Measurements from ENCODE around the gene CNOT2.

The CNOT2 gene, protein sequence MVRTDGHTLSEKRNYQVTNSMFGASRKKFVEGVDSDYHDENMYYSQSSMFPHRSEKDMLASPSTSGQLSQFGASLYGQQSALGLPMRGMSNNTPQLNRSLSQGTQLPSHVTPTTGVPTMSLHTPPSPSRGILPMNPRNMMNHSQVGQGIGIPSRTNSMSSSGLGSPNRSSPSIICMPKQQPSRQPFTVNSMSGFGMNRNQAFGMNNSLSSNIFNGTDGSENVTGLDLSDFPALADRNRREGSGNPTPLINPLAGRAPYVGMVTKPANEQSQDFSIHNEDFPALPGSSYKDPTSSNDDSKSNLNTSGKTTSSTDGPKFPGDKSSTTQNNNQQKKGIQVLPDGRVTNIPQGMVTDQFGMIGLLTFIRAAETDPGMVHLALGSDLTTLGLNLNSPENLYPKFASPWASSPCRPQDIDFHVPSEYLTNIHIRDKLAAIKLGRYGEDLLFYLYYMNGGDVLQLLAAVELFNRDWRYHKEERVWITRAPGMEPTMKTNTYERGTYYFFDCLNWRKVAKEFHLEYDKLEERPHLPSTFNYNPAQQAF

DNA sequence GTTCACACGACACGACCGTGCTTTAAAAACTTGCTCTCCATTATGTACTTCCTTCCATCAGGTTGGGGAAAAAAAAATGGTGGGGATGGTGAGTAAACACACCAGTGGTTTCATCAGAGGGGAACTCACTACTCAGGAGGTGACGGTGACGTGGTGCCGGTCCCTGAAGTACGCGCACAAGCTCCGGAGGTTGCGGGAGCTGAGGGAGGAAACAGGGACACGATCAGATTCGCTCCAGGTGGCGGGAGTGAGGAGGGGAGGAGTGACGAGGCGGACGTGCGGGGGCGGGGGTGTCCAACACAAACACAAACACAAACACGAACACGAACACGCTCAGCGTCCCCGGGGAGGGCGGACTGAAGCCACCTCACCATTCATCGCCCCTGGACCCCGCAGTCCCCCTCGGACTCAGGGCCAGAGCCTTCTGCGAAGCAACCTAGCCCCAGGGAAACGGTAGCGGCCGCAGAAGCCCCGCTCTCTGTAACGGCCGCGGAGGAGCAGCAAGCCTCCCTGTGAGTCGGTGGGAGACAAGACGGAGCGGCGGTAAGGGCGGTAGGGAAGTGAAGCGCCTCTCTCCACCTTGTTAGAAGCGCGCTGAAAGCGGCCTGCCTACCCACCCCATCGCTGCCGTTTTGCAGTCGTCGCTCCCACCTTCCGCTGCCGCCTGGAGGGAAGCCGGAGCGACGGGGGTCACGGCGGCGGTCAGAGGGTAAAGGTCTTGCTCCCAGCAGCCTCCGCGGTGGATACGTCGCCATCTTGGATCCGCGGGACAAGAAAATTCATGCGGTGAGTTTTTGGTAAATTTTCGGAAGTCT is at the start of gene CNOT2:
Gene CNOT2 (plus strand): TSS at position 739 of the 815 bp plus-strand sequence. CDS start 34,794 bp downstream, outside the sequence.
- no peak for FAIRE-seq

DNA sequence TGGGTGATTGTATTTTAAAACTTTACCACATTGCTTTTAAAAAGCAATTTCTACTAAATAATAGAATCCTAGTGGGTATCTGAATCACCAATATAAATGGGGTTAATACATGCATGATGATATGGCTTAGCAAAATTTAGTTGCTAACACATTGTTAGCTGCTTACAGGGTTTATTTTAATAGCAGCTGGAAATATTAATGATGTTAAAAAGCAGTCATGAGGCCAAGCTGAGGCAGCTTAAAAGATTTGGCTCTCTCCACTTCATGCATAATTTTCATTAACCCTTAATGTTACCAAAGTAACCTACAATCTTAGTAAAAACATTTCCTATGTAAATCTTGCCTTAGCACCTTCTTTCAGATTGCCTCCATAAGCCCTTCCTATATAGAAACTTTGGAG is 49.2 kb upstream of the CNOT2 start:
- FAIRE-seq, result no peak

DNA sequence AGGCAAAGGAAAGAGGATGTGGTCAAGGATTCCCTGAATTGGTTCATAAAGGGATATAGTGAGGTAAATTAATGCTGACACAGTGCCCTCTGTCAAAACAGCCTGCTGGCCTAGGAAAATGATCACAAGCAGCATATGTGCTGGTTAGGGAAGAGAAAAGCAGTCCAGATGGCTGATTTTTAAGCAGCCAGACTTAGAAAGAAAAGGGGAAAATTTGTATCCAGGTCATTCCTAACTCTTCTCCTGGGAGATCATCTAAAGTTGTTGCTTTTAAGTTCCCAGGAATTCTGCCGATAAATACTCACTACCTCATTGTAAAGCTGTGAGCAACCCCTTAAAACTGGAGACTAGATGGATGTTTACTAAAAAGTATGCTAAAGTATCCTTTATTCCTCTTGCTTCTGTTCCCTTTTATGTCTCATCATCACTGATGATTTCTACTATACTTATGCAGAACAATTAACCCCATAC is 46.4 kb upstream of the CNOT2 start:
- no peak for FAIRE-seq

DNA sequence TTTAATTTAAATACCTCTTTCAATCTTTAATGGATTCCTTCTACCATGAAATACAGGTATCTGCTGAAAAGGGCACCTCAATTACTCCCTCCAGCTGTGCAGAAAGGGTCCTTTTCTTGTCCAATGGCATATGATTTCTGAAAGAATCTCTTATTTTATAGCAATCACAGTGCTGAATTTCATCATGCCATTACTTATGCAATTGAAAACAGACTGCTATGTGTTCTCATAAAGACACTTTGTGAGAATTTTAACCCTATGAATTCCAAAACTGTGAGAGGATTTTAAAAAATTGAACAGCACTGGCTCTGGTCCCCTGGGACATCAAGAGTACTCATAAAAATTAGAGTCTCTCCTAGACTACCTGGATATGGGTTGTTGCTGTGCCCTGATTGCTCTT is 45.9 kb upstream of the CNOT2 start:
- FAIRE-seq, result no peak

DNA sequence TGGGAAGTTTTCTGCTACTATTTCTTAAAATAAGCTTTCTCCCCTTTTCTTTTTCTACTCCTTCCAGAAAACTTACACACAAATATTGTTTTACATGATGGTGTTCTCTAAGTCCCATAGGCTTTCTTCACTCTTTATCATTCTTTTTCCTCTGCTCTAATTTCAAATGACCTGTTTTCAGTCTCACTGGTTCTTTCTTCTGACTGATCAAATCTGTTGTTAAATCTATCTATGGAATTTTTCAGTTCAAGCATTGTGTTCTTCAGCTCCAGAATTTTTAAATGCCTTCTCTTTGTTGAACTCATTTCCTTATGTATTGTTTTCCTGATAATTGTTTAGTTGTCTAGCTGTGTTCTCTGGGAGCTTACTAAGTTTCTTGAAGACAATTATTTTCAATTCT is 29.5 kb upstream of the CNOT2 start:
- FAIRE-seq, result no peak

DNA sequence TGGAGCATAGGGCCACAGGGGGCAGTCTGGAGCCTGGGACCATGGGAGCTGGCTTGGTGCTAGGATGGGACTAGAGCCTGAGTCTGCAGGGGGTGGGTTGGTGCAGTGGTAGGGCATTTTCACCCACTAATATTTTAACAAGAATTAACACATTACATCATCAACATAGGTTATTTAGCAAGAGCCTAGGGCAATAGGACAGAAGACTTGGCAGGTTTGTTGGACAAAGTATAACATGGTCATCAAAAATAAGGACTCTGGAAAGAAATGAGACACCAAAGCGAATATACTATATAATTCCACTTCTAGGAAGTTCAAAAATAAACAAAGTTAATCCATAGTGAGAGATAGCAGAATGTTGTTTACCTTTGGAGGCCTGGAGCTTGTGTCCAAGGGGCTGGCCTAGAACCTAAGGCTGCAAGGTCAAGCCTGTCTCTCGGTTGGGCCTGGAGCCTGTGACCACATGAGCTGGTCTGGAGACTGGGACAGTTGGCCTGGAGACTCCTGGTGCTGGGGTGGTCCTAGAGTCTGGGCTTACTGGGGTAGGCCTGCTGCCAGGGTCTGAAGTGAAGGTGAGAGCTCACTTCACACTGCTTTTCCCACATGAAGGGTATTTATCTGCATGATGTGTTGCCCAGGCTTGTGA is 28.1 kb upstream of the CNOT2 start:
- no peak for FAIRE-seq

DNA sequence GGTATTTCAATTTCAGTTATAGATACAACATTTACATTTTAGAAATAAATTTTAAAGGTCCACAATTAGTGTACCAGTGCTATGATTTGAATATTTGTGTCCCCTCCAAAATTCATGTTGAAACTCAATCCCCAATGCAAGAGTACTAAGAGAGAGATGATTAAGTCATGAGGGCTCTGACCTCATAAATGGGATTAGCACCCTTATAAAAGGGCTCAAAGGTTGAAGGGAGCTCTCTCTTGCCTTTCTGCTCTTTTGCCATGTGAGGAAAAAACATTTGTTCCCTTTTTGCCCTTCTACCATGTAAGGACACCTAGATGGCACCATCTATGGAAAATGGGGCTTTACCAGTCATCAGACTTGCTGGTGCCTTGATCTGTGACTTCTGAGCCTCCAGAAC is 25.8 kb upstream of the CNOT2 start:
- no peak for FAIRE-seq

DNA sequence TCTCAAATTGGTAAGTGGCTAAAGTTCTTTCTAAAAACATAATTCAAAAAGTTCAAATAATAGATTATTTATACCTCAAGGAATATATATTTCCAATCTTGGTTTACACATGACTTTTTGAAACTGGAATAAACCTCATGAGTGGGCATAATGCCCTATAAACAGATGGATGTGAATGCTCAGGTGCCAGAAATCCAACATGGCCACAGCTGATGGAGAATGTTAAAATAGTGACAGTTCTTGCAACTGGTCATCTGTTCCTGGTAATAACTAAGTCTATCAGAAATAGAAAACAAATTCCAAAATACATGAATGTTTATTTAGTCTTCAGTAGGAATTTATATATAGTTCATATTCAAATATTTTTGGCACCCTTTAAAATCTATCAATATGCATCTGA is 21.6 kb upstream of the CNOT2 start:
- FAIRE-seq, result no peak

DNA sequence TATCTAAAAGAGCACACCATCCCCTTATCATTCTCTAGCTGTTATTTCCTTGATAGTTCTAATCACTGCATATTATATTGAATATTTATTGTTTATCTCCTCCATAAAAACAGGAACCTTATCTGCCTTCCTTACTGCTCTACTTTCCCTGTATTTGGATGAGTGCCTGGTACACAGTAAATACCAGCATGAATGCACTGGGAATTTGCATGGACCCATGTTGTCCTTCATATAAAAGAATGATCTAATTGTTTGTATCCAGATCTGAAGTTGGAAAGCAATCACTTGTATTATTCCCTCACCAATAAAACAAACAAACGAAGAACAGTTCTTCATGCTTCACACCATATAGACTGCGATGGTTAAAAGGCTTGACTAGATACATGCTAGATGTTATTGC is 15.3 kb upstream of the CNOT2 start:
- no peak for FAIRE-seq

DNA sequence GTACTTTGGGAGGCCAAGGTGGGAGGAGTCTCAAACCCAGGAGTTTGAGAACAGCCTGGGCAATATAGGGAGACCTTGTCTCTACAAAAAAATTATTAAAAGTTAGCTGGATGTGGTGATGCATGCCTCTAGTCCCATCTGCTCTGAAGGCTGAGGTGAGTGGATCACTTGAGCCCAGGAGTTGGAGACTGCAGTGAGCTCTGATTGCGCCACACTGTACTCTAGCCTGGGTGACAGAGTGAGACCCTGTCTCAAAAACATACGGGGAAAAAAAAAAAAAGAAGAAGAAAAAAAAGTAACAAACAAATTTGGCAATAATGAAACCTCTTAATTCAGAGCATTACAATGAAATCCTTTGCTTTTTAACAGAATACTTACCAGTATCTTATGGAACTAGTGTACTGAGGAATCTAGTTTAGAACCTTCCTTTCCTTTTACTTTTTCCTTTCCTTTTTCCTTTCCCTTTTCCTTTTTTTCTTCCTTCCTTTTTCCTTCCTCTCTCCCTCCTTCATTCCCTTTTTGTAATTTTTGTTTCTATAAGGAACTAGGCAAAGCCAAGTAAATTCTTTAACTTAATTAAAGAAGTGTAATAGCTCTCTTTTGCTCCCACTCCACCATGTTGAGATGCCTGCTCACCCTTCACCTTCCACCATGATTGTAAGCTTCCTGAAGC is 12.2 kb upstream of the CNOT2 start:
- no peak for FAIRE-seq

DNA sequence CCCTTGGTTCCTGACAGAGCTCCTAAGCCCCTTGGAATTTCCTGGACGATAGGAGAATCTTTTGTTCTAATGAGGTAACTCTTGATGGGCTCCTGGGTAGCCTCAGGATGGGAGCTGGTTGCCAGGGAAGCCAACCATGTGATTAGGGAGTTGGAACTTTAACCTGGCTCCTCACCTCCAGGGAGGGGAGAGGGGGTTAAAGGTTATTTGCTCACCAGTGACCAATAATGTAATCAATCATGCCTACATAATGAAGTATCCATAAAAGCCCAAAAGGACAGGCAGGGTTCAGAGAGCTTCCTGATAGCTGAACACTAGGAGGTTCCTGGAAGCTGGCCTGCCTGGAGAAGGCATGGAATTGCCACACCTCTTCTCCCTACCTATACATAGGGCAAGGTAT is 6.2 kb upstream of the CNOT2 start:
- FAIRE-seq, result no peak

DNA sequence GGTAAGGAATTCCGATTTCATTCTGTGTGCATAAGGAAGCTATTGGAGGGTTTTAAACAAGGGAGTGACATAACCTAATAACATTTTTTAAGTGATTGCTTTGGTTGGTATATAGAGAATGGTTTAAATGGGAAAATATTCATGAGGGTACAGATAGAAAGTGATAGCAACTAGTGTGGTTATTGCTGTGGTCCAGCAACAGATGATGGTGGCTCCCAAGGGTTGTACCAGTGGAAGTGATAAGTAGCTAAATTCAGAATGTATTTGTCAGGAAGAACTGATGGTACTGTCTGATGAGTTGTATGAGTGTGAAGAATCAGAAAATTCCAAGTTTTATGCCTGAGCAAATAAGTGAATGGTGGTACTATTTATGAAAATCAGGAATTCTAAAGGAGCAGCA is 2.6 kb upstream of the CNOT2 start:
- no peak for FAIRE-seq

DNA sequence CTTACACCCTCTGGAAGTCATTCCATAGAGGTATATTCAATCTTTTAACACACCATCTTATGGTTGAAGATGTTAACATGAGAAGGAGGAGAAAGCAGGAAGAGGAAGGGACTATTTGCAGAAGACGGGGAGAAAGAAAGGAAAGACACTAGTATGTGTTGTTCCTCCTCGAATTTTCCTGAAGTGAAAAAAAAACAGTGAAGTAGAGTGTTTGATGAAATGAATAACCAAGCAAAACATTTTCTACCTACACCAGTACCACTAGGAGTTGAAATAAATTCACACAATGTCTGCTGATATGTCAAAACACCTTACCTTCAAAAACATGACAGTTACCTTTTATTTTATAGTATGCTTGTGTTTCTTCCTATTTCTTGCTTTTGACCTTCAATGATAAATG is 1.4 kb upstream of the CNOT2 start:
- no peak for FAIRE-seq

DNA sequence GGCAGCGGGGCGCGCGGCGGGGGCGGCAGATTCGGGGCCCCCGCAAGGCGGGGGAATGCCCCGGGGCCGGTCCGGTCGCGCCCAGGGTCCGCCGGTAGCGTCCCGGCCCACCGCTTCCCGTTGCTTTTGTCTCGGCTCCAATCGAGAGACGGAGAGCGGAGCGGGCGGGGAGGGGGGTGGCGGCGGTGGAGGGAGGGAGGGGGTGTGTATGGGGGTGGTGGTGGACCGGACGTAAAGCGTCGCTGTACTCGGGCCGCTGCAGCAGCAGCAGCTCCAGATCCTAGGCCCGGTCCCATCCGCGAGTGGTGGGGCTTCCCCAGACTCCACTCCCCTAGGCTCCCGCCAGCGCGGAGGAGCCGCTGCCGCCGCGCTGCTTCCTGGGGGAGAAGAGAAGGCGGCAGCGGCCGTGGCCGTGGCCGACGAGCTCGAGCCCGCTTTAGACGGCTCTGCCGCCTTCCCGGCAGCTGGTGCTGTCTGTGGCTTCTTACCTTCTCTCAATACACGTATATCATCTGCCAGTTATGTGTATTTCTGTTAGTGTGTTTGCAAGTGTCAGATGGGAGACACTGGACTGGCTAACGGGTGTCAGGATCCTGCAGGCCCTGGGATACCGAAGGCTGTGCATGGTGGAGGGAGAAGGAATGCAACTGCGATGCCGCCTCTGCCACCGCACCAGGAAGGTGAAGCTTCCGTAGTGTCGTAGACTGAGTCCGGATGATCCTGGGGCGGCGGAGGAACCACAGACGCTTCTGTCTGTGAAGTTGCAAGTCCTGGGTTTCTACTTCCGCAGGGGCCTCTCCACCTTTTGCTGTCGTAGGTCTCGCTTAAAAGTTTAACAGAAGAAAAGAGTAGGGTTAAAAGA is 508 bp downstream of the CNOT2 start:
- no peak for FAIRE-seq

DNA sequence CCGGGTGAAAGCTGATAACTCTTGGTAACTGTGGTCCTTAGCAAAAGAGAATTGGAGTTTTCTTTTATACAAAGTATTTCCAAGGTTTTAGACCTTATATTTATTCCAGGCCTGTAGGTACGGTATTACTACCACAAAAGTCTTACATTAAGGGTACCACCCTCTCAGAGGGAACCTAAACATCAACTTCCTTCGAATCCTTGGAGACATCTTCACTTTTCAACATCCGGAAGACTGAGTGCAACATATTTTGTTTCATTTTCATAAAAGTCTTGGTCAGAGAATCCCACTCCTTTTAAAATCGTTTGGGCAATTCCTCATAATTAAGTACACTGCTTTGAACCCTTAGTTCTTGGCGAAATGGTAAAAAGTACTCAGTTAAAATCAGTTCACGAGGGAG is 1.2 kb downstream of the CNOT2 start:
- FAIRE-seq, result no peak

DNA sequence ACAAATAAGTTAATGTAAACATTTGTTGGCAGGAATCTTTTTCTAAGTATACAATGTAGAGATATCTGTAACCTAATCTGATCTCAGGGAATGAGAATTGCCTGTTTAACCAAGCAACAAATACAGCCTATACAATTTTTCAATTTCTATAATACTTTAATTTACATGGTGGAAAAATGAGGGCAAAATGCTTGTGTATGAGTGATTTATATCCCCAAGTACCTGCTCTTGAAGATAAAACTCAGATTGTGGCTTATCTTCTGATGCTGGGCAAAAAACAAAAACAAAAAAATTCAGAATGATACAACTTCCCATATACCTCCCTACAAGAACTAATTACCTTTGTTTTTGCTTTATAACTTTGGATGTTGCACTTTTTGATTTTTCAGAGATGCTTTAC is 2.2 kb downstream of the CNOT2 start:
- FAIRE-seq, result no peak

DNA sequence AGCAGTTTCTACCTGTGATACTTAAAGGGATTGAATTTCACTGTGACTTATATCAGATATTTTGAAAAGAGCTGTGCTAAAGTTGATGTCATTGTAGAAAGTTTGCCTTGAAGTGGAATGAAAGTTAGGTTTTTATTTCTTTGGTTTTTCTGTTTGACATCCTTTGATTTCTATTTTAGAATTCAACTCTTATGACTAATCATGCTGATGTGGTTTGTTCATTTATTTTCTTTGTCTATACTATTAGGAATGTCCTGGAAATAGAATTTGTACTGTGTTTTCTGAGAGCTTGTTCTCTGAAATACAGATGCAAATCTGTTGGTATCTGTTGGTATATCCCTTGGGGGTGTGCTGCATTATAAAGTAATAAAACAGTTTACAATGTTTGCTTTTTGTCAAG is 3.3 kb downstream of the CNOT2 start:
- FAIRE-seq, result no peak

DNA sequence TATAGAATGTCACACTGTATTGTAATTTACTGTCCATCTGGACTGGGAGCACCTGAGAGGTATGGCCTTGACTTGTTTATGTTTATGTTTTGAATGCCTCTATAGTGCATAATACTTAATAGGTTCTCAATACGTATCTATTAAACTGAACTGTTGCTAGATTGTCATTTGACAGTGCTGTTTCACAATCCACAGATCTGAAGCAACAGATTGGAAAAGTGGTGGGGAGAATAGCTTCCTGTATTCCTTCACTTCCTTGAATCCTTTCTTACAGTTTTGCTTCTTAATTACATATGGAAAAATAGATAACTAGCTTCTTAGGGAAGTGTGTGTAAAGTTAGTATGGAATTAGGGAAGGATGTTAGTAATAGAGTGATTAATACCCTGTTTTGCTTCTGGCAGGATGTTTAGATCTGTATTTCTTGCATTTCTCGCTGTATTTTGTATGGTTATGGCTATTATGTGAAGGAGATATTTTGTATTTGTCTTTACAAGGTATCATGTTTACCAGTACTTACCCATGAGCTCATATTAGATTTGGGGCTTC is 4.5 kb downstream of the CNOT2 start:
- FAIRE-seq, result no peak

DNA sequence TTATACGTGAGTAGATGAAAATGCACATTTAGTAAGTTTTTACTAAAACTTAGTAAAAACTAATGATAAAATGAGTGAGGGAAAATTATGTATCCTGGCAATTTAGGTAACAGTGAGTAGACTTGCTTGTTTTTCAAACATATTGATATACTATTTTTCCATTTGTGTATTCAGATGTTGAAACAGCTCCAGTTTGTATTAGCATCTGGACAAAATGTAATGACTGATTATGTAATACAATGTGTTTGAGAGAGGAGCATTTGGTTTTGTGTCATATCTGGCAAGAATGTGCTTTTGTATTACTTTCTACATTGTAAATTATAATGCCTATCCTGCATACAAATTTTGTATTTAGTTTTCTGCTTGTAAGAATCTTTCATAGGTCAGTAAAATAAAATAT is 5.6 kb downstream of the CNOT2 start:
- no peak for FAIRE-seq

DNA sequence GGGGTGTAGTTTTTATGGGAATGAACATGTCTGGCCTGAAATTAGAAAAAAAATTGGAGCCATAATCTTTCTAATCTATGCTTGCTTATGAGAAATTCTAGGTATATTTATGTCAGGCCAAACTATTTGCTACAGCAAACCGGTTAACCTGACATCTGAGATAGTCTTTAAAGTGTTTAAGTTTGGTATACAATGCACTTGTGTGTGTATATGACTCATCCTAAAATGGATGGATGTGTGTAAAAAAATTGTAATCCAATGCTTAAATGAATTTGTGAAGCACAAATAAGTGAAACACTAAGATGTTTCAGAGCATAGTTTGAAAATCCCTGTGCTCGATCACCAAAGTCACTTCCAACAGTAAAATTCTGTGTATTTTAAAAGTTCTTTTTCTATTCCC is 6.7 kb downstream of the CNOT2 start:
- FAIRE-seq, result no peak

DNA sequence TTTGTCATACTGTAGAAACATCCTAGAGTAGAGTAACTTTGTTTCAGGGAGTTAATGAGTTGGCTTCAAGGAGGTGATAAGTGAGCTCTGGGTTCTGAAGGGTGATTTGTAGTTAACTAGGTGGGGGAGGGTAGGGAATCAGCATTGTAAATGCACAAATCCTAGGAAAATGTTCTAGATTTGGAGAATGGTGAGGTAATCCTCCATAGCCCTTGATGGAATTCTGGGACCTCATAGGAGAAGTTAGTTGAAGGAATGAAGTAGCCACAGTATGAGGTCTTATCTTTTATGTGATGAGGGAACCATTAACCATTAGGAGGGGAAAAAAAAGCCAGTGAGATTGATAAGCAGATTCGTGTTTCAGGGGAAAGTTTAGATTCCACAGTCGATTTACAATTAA is 8.0 kb downstream of the CNOT2 start:
- FAIRE-seq, result no peak

DNA sequence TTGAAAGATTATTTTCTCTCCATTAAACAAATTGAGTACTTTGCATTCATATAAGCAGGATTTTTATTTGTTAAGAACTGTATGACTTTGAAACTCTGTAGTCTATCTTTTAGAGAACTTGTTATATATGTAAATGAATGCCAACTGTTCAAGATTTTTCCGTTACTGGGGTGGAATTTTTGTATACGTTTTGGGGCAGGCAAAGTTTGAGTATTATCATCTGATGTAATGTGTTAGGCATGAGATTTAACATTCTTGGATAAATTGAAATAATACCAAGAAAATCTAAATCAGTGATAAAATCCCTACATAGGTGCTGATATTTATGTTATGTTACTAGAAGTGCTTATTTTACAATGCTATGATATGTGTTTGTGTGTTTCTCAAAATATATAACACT is 8.4 kb downstream of the CNOT2 start:
- FAIRE-seq, result no peak
